IPS-20b (cell line): Measurements from ENCODE around the gene ZNF584.

Experiments
- H3K27ac ChIP-seq: one replicate; pipeline ENCODE4 v1.5.1; 2013; ENCODE audit warnings: low read length
- H3K27me3 ChIP-seq: 2 replicates; pipeline ENCODE4 v1.6.1; 2013; ENCODE audit warnings: mild to moderate bottlenecking, low read length, inconsistent platforms; ENCODE audit not compliant: insufficient read depth
- H3K36me3 ChIP-seq: 2 replicates; pipeline ENCODE4 v1.6.1; 2013; ENCODE audit warnings: low read depth, mild to moderate bottlenecking, inconsistent platforms, low read length, moderate library complexity; ENCODE audit not compliant: insufficient read depth
- H3K4me1 ChIP-seq: 2 replicates; pipeline ENCODE4 v1.6.1; 2013; ENCODE audit warnings: mild to moderate bottlenecking, control low read depth, inconsistent platforms, low read length, moderate library complexity; ENCODE audit not compliant: insufficient read depth
- H3K4me3 ChIP-seq: 2 replicates; pipeline ENCODE4 v1.5.1; 2013; ENCODE audit warnings: mild to moderate bottlenecking, low read length, inconsistent platforms
- H3K9ac ChIP-seq: 2 replicates; pipeline ENCODE4 v1.6.1; 2013; ENCODE audit warnings: low read depth, mild to moderate bottlenecking, inconsistent platforms, low read length, moderate library complexity
- H3K9me3 ChIP-seq: 2 replicates; pipeline ENCODE4 v1.6.1; 2013; ENCODE audit warnings: mild to moderate bottlenecking, low read depth, low read length, inconsistent platforms; ENCODE audit not compliant: insufficient read depth

Gene ZNF584

GRCh38 chr19:58379246-58379645 is 29.2 kb upstream of the ZNF584 start:
- no peaks in the 10 kb centered on the region for H3K4me1 ChIP-seq
- H3K27me3 ChIP-seq: no peaks in the 10 kb centered on the region
- H3K36me3 ChIP-seq: no peaks in the 10 kb centered on the region
- no peak overlapping the region for H3K9ac ChIP-seq
- H3K27ac ChIP-seq: no peak overlapping the region
- no peaks in the 10 kb centered on the region for H3K9me3 ChIP-seq
- no peak overlapping the region for H3K4me3 ChIP-seq

GRCh38 chr19:58380037-58380661 is 28.3 kb upstream of the ZNF584 start:
- Histone ChIP-seq H3K4me3 (peak overlapping the region; percentile 84), H3K9me3 (no peaks in the 10 kb centered on the region), H3K4me1 (no peaks in the 10 kb centered on the region), H3K27ac (peak overlapping the region; percentile 42), H3K27me3 (no peaks in the 10 kb centered on the region), H3K9ac (peak overlapping the region; percentile 80), H3K36me3 (no peaks in the 10 kb centered on the region)

- H3K27me3 ChIP-seq: no peaks in the 10 kb centered on the region
- peak within 1 kb of the TSS; percentile 42 for H3K27ac ChIP-seq
- no peaks in the 10 kb centered on the region for H3K9me3 ChIP-seq
- peak within 1 kb of the TSS; percentile 84 for H3K4me3 ChIP-seq
- peaks cover 4% of the 10 kb centered on the region; the same call in 1 of the 2 replicates for H3K4me1 ChIP-seq
- H3K9ac ChIP-seq: peak within 1 kb of the TSS; percentile 80
- H3K36me3 ChIP-seq: no peaks in the 10 kb centered on the region
Observed at GRCh38 chr19:58380662-58381459, 27.6 kb upstream of the ZNF584 start, which contains the start of gene ZNF837. Gene ZNF837 (minus strand): TSS chr19:58381030. CDS start chr19:58369332, 11,698 bp downstream.

- H3K27ac ChIP-seq: no peak overlapping the region
- H3K9ac ChIP-seq: peak overlapping the region; percentile 48; the same call in 1 of the 2 replicates
- no peaks in the 10 kb centered on the region for H3K27me3 ChIP-seq
- peaks cover 6% of the 10 kb centered on the region; the same call in 1 of the 2 replicates for H3K4me1 ChIP-seq
- no peaks in the 10 kb centered on the region for H3K9me3 ChIP-seq
- H3K4me3 ChIP-seq: peak overlapping the region; percentile 84
- no peaks in the 10 kb centered on the region for H3K36me3 ChIP-seq
Observed at GRCh38 chr19:58381460-58382212, 26.8 kb upstream of the ZNF584 start.

- H3K4me3 ChIP-seq: no peak overlapping the region
- no peaks in the 10 kb centered on the region for H3K9me3 ChIP-seq
- H3K27me3 ChIP-seq: no peaks in the 10 kb centered on the region
- no peak overlapping the region for H3K27ac ChIP-seq
- H3K36me3 ChIP-seq: peaks cover 7% of the 10 kb centered on the region
- H3K9ac ChIP-seq: no peak overlapping the region
- H3K4me1 ChIP-seq: peaks cover 6% of the 10 kb centered on the region; the same call in 1 of the 2 replicates
Observed at GRCh38 chr19:58382997-58383603, 25.3 kb upstream of the ZNF584 start.

GRCh38 chr19:58385313-58385890 is 23.0 kb upstream of the ZNF584 start:
- Histone ChIP-seq H3K4me1 (peaks cover 6% of the 10 kb centered on the region; the same call in 1 of the 2 replicates), H3K4me3 (peak overlapping the region; percentile 100), H3K9me3 (no peaks in the 10 kb centered on the region), H3K36me3 (peaks cover 28% of the 10 kb centered on the region), H3K9ac (peak overlapping the region; percentile 95; the same call in 1 of the 2 replicates), H3K27ac (no peak overlapping the region), H3K27me3 (no peaks in the 10 kb centered on the region)

GRCh38 chr19:58385891-58386575 is 22.4 kb upstream of the ZNF584 start:
- peak overlapping the region; percentile 95 for H3K9ac ChIP-seq
- H3K4me1 ChIP-seq: peaks cover 6% of the 10 kb centered on the region; the same call in 1 of the 2 replicates
- peak overlapping the region; percentile 100 for H3K4me3 ChIP-seq
- H3K27ac ChIP-seq: peak overlapping the region; percentile 84
- H3K27me3 ChIP-seq: no peaks in the 10 kb centered on the region
- no peaks in the 10 kb centered on the region for H3K9me3 ChIP-seq
- H3K36me3 ChIP-seq: peaks cover 34% of the 10 kb centered on the region

GRCh38 chr19:58386576-58387337 is 21.7 kb upstream of the ZNF584 start, which contains the start of gene RPS5:
Gene RPS5 (plus strand): TSS chr19:58387269. CDS start chr19:58388138, 869 bp downstream.
- Histone ChIP-seq H3K27ac (peak within 1 kb of the TSS; percentile 84), H3K4me1 (peaks cover 6% of the 10 kb centered on the region; the same call in 1 of the 2 replicates), H3K4me3 (peak within 1 kb of the TSS; percentile 100), H3K9ac (peak within 1 kb of the TSS; percentile 95), H3K27me3 (no peaks in the 10 kb centered on the region), H3K36me3 (peaks cover 41% of the 10 kb centered on the region), H3K9me3 (no peaks in the 10 kb centered on the region)

- Histone ChIP-seq H3K27me3 (no peaks in the 10 kb centered on the region), H3K36me3 (peaks cover 49% of the 10 kb centered on the region), H3K9me3 (no peaks in the 10 kb centered on the region), H3K9ac (peak overlapping the region; percentile 95), H3K4me1 (peaks cover 6% of the 10 kb centered on the region; the same call in 1 of the 2 replicates), H3K27ac (peak overlapping the region; percentile 69), H3K4me3 (peak overlapping the region; percentile 100)
Observed at GRCh38 chr19:58387338-58388174, 20.9 kb upstream of the ZNF584 start.
